H1 (cell line): ENCODE results near the gene SPSB2.
"Not testable (repeated sequence)": the region's sequence is repeated elsewhere in the genome, so short reads cannot be mapped to it uniquely, and the experiment has no call there.

Experiments
- BRCA1 ChIP-seq: IDR thresholded peaks from 2 replicates; pipeline ENCODE4 v1.6.1; 2012; ENCODE audit warnings: low read depth, low read length, improper control_type of control experiment
- CEBPB ChIP-seq: IDR thresholded peaks from 2 replicates; pipeline ENCODE4 v1.6.1; 2012; ENCODE audit warnings: low read depth, low read length
- CREB1 ChIP-seq: IDR thresholded peaks from 2 replicates; pipeline ENCODE4 v1.6.1; 2012; ENCODE audit warnings: inconsistent platforms
- EP300 ChIP-seq, 2 experiments: IDR thresholded peaks; 1 replicate in 1 of 2; 2 replicates in 1 of 2; pipeline ENCODE4 v1.6.1; 2011 to 2012; ENCODE audit warnings: low read depth in 2 of 2, low read length in 2 of 2, mild to moderate bottlenecking in 2 of 2, borderline replicate concordance in 1 of 2, inconsistent platforms in 1 of 2, moderate library complexity in 1 of 2
- EZH2 ChIP-seq: fragments of 200-600 bp; sonication (generic); IDR thresholded peaks from 2 replicates; pipeline ENCODE4 v1.7.1; 2012; ENCODE audit warnings: low read depth, mild to moderate bottlenecking, moderate library complexity, low read length, inconsistent platforms; ENCODE audit not compliant: severe bottlenecking
- GABPA ChIP-seq: IDR thresholded peaks from 2 replicates; pipeline ENCODE4 v1.6.1; 2011; ENCODE audit warnings: mild to moderate bottlenecking, low read length, moderate library complexity, borderline replicate concordance; ENCODE audit not compliant: insufficient read depth
- POLR2AphosphoS5 ChIP-seq: IDR thresholded peaks from 2 replicates; pipeline ENCODE4 v1.6.1; 2011; ENCODE audit warnings: low read depth, low read length
- POU5F1 ChIP-seq: IDR thresholded peaks from 2 replicates; pipeline ENCODE4 v1.6.1; 2011; ENCODE audit warnings: low read depth, mild to moderate bottlenecking, low read length, moderate library complexity
- RAD21 ChIP-seq, 2 experiments: IDR thresholded peaks in 1 of 2; conservative IDR thresholded peaks in 1 of 2; 2 replicates each; pipeline ENCODE4 v1.6.1; 2011; ENCODE audit warnings: low read depth in 2 of 2, low read length in 2 of 2, improper control_type of control experiment in 1 of 2, inconsistent platforms in 1 of 2, mild to moderate bottlenecking in 1 of 2, moderate library complexity in 1 of 2
- TAF1 ChIP-seq: IDR thresholded peaks from 2 replicates; pipeline ENCODE4 v1.6.1; 2011; ENCODE audit warnings: mild to moderate bottlenecking, low read depth, low read length
- YY1 ChIP-seq: IDR thresholded peaks from 2 replicates; pipeline ENCODE4 v1.6.1; 2011; ENCODE audit warnings: low read depth, mild to moderate bottlenecking, low read length
- TF ChIP-seq, protein P1 (sequence below), 3 experiments: IDR thresholded peaks; 1 replicate in 2 of 3; 2 replicates in 1 of 3; pipeline versions ENCODE4 v1.5.1 to v1.6.1; 2011; ENCODE audit warnings: low read length in 3 of 3, mild to moderate bottlenecking in 3 of 3, inconsistent platforms in 2 of 3, low read depth in 1 of 3, moderate library complexity in 1 of 3; ENCODE audit not compliant: insufficient read depth in 1 of 3; ENCODE audit errors: control extremely low read depth in 1 of 3
- TF ChIP-seq, protein P2 (sequence below): IDR thresholded peaks from 2 replicates; pipeline ENCODE4 v1.6.1; 2012; ENCODE audit warnings: inconsistent platforms

DNA sequence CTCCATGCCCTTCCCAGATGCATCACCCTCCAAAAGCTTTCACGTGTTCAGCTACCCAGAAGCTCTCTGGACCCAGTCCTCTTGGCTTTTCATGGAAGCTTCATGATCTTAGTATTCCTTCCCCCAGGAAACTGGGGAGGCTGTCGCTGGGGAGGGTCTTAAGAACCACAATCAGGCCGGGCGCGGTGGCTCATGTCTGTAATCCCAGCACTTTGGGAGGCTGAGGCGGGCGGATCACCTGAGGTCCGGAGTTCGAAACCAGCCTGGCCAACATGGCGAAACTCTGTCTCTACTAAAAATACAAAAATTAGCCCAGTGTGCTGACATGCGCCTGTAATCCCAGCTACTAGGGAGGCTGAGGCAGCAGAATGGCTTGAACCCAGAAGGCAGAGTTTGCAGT, 35.0 kb upstream of the SPSB2 start:
- TF ChIP-seq YY1; EZH2; CEBPB; TAF1; BRCA1; POU5F1; RAD21 (IDR thresholded peaks at IDR 0.05 in 1 of 2, conservative IDR thresholded peaks at IDR 0.05 in 1 of 2; ENCODE audit: low read depth in 2 of 2, low read length in 2 of 2); POLR2AphosphoS5; GABPA; CREB1; EP300 (IDR thresholded peaks at IDR 0.05; ENCODE audit: borderline replicate concordance in 1 of 2, low read depth in 2 of 2, low read length in 2 of 2): not testable (repeated sequence)
- TF ChIP-seq, protein P1, sequence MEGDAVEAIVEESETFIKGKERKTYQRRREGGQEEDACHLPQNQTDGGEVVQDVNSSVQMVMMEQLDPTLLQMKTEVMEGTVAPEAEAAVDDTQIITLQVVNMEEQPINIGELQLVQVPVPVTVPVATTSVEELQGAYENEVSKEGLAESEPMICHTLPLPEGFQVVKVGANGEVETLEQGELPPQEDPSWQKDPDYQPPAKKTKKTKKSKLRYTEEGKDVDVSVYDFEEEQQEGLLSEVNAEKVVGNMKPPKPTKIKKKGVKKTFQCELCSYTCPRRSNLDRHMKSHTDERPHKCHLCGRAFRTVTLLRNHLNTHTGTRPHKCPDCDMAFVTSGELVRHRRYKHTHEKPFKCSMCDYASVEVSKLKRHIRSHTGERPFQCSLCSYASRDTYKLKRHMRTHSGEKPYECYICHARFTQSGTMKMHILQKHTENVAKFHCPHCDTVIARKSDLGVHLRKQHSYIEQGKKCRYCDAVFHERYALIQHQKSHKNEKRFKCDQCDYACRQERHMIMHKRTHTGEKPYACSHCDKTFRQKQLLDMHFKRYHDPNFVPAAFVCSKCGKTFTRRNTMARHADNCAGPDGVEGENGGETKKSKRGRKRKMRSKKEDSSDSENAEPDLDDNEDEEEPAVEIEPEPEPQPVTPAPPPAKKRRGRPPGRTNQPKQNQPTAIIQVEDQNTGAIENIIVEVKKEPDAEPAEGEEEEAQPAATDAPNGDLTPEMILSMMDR (IDR thresholded peaks at IDR 0.05; ENCODE audit: control extremely low read depth in 1 of 3, insufficient read depth in 1 of 3, low read depth in 1 of 3, low read length in 3 of 3): not testable (repeated sequence)
- TF ChIP-seq, protein P2, sequence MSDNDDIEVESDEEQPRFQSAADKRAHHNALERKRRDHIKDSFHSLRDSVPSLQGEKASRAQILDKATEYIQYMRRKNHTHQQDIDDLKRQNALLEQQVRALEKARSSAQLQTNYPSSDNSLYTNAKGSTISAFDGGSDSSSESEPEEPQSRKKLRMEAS: not testable (repeated sequence)
